Mesothelial cell of epicardium (in vitro differentiated cells): Measurements from ENCODE around the gene MRPS26. TPM values are rescaled to one million over a fixed set of nuclear protein-coding genes. Genes with fewer than 3 reads are reported as not detected.
A peak's percentile ranks its signal among the peaks of the same experiment; 100 is the strongest.
"Not testable (repeated sequence)": the region's sequence is repeated elsewhere in the genome, so short reads cannot be mapped to it uniquely, and the experiment has no call there.

ENCODE experiments used
- DNase-seq, 2 experiments: peaks; one replicate each; pipeline ENCODE4 v3.0.0; 2021; ENCODE audit warnings: low spot score in 2 of 2; ENCODE audit not compliant: unreplicated experiment in 2 of 2
- H3K27ac Mint-ChIP-seq: 2 replicates; pipeline ENCODE4 v1.8.0; 2021; ENCODE audit warnings: mixed read lengths
- H3K27me3 Mint-ChIP-seq: 2 replicates; pipeline ENCODE4 v1.8.0; 2021; ENCODE audit warnings: low read depth, mixed read lengths
- H3K36me3 Mint-ChIP-seq: 2 replicates; pipeline ENCODE4 v1.8.0; 2021; ENCODE audit warnings: mixed read lengths
- H3K4me1 Mint-ChIP-seq: 2 replicates; pipeline ENCODE4 v1.8.0; 2021; ENCODE audit warnings: mixed read lengths
- H3K4me3 Mint-ChIP-seq: 2 replicates; pipeline ENCODE4 v1.8.0; 2021; ENCODE audit warnings: mild to moderate bottlenecking, moderate library complexity, mixed read lengths
- H3K9me3 Mint-ChIP-seq: 2 replicates; pipeline ENCODE4 v1.8.0; 2021; ENCODE audit warnings: mixed read lengths
- total RNA-seq: library from RNA; stranded (reverse); gene quantifications from 3 replicates; pipeline ENCODE4 v1.2.1, GENCODE V29; 2021
- TF ChIP-seq, protein P1 (sequence below): fragments of 200-600 bp; sonication (generic); IDR thresholded peaks from one replicate; pipeline ENCODE4 v1.5.0; 2021; ENCODE audit warnings: antibody characterized with exemption; ENCODE audit not compliant: unreplicated experiment

MRPS26 gene
- total RNA-seq, 1 donor from 2014 or later: 56.9 TPM

DNA sequence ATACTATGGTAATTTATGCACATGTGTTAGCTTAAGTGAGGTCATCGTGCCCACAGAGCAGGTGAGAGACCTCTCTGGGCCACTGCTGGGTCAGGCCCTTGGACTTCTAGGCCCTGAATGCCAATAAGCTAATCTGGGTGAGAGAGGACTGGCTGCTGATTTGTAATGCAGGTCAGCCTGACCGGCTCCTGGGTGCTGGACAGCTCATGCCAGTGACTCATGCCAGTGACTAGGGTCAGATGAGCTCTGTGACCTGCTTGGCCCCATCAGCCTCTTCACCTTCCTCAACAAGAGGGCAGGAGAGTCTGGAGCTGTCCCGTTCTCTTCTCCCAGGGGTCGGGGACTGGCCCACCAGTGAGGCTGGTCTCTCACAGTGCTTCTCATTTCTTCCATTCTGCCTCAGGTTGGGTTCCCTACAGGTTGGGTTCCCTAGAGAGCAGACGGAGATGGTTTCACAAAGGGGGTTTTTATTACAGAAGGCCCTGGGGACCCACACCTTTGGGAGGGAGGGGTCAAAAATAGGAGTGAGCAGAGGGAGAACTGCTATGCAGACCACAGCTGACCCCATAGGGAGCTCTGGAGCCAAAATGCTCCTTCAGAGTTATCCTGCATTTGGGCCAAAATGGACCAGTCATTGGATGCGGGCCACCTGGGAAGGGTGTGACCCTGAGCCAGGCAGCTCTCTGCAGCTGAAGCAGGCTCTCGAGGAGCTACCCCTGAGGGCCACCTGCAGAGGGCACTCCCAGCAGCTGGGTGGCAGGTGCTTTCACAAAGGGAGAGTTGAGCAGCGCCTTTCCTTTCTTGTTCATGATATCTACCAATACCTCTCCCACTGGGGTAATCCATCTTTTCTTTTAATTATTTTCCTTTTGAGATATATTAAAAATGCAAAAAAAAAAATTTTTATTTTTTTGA lies 23.4 kb downstream of the MRPS26 start:
- H3K4me1 Mint-ChIP-seq: peaks cover 3% of the 10 kb centered on the region
- H3K27ac Mint-ChIP-seq: no peak overlapping the region
- H3K4me3 Mint-ChIP-seq: no peak overlapping the region
- TF ChIP-seq, protein P1, sequence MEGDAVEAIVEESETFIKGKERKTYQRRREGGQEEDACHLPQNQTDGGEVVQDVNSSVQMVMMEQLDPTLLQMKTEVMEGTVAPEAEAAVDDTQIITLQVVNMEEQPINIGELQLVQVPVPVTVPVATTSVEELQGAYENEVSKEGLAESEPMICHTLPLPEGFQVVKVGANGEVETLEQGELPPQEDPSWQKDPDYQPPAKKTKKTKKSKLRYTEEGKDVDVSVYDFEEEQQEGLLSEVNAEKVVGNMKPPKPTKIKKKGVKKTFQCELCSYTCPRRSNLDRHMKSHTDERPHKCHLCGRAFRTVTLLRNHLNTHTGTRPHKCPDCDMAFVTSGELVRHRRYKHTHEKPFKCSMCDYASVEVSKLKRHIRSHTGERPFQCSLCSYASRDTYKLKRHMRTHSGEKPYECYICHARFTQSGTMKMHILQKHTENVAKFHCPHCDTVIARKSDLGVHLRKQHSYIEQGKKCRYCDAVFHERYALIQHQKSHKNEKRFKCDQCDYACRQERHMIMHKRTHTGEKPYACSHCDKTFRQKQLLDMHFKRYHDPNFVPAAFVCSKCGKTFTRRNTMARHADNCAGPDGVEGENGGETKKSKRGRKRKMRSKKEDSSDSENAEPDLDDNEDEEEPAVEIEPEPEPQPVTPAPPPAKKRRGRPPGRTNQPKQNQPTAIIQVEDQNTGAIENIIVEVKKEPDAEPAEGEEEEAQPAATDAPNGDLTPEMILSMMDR: no peak
- no peaks in the 10 kb centered on the region for H3K36me3 Mint-ChIP-seq
- no peak for DNase-seq
- peaks cover 37% of the 10 kb centered on the region for H3K27me3 Mint-ChIP-seq
- H3K9me3 Mint-ChIP-seq: no peaks in the 10 kb centered on the region

DNA sequence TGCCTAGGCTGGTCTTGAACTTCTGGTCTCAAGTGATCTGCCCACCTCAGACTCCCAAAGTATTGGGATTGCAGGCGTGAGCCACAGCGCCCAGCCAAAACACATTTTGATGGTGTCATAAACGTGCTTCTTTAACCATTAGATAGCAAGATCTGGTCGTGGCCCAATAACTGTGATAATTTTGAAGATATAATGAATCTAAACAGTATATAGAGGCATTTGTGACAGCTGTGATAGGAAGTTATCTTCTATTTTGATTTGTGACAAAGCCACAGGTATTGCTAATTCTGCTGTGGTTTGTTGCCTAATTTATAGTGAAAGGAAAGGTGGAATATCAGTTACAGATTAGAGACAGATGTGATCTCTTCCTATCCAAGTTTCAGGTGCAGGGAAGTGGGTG lies 24.9 kb downstream of the MRPS26 start:
- Mint-ChIP-seq H3K27me3 (peaks cover 46% of the 10 kb centered on the region), H3K9me3 (no peaks in the 10 kb centered on the region), H3K4me1 (peaks cover 3% of the 10 kb centered on the region), H3K27ac (no peak overlapping the region), H3K4me3 (peak overlapping the region; percentile 24), H3K36me3 (no peaks in the 10 kb centered on the region)
- DNase-seq: no peak
- TF ChIP-seq, protein P1: no peak

DNA sequence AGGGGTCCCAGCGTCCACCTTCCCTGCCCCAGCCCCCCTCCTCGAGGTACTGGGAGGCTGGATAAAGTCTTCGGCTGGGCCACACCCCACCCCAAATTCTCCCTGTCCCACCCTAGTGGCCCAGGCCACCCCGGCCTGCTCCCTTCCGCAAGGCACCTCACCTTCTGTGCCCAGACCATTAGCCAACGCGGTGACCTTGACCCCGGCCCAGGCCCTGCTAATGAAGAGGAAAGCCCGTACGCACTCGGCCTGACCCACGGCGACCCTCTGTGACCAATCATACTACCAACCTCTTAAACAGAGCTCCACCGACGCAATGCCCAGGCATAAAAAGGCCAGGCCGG lies 25.4 kb downstream of the MRPS26 start:
- no peaks in the 10 kb centered on the region for H3K9me3 Mint-ChIP-seq
- H3K4me3 Mint-ChIP-seq: peak overlapping the region; percentile 9
- H3K27ac Mint-ChIP-seq: no peak overlapping the region
- no peaks in the 10 kb centered on the region for H3K36me3 Mint-ChIP-seq
- peaks cover 3% of the 10 kb centered on the region for H3K4me1 Mint-ChIP-seq
- no peak for DNase-seq
- H3K27me3 Mint-ChIP-seq: peaks cover 44% of the 10 kb centered on the region
- TF ChIP-seq, protein P1: no peak

DNA sequence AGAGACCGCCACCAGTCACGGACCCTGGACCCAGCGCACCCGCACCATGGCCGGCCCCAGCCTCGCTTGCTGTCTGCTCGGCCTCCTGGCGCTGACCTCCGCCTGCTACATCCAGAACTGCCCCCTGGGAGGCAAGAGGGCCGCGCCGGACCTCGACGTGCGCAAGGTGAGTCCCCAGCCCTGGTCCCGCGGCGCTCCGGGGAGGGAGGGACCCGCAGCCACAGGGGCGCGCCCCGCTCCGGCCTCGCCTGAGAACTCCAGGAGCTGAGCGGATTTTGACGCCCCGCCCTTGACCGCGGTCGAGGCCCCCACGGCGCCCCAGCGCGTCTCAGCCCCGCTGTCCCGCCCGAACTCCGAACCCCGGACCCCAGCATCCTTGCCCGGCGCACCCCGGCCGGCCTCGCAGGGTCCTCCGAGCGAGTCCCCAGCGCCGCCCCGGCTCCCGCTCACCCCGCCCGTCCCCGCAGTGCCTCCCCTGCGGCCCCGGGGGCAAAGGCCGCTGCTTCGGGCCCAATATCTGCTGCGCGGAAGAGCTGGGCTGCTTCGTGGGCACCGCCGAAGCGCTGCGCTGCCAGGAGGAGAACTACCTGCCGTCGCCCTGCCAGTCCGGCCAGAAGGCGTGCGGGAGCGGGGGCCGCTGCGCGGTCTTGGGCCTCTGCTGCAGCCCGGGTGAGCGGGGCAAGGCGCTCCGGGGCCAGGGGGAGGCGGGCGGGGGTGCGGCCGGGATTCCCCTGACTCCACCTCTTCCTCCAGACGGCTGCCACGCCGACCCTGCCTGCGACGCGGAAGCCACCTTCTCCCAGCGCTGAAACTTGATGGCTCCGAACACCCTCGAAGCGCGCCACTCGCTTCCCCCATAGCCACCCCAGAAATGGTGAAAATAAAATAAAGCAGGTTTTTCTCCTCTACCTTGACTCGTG lies 26.0 kb downstream of the MRPS26 start, which contains the start of gene OXT:
OXT (plus strand) TSS at position 11 of the 920 bp plus-strand sequence; CDS start at position 47, 36 bp downstream.
- no peaks in the 10 kb centered on the region for H3K9me3 Mint-ChIP-seq
- peak within 1 kb of the TSS; percentile 16 for H3K27ac Mint-ChIP-seq
- peak within 1 kb of the TSS; percentile 59 for H3K4me3 Mint-ChIP-seq
- H3K27me3 Mint-ChIP-seq: peaks cover 47% of the 10 kb centered on the region
- DNase-seq: no peak
- no peaks in the 10 kb centered on the region for H3K36me3 Mint-ChIP-seq
- peaks cover 3% of the 10 kb centered on the region for H3K4me1 Mint-ChIP-seq
- TF ChIP-seq, protein P1: no peak

DNA sequence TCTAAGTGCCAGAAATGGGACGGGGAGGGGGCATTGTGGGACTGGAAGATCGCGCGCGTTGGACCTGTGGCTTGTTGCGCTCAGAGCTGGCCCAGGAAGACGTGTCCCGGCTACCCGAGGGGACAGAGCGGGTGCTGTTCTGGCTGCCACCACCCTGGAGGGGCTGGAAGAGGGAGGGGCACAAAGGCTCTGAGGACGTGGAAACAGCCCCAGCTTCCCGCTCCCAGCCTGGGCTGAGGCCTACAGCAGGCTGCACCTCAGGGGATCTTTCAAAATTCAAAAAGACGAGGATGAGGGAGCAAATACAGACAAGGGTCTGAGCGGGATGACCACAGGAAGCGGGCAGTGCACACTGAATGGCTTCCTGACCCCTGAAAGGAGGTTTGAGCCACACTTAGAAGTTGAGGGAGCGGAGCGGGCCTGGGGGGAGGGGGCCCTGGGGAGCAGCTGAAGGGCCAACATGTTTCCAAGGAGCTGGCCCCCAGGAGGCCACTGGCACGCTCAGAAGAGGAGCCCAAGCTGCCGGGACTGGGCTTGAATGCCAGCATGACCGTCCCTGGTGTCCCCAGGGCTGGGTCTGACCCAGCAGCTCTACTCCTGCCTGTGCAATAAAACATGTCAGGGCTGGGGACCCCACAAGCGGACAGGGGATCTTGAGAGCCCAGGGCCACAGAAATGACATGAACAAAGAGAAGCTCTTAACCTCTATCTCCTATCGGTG lies 26.8 kb downstream of the MRPS26 start:
- Mint-ChIP-seq H3K27me3 (peaks cover 46% of the 10 kb centered on the region), H3K4me3 (peak overlapping the region; percentile 59), H3K4me1 (peaks cover 3% of the 10 kb centered on the region), H3K36me3 (no peaks in the 10 kb centered on the region), H3K27ac (peak overlapping the region; percentile 16), H3K9me3 (no peaks in the 10 kb centered on the region)
- TF ChIP-seq, protein P1: no peak
- no peak for DNase-seq

DNA sequence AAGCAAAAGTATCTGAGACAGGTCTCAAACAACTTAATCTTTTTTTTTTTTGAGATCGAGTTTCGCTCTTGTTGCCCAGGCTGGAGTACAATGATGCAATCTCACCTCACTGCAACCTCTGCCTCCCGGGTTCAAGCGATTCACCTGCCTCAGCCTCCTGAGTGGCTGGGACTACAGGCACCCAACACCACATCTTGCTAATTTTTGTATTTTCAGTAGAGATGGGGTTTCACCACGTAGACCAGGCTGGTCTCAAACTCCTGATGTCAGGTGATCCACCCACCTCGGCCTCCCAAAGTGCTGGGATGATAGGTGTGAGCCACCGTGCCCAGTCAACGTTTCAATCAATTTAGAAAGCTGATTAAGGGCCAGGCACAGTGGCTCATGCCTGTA lies 27.4 kb downstream of the MRPS26 start:
- not testable (repeated sequence) for H3K9me3 Mint-ChIP-seq, H3K4me1 Mint-ChIP-seq, H3K27ac Mint-ChIP-seq, DNase-seq, H3K36me3 Mint-ChIP-seq, H3K4me3 Mint-ChIP-seq
- peaks cover 51% of the 10 kb centered on the region for H3K27me3 Mint-ChIP-seq
